ENCODE measurements around the gene ALG11. TPM values are rescaled to one million over a fixed set of nuclear protein-coding genes. Genes with fewer than 3 reads are reported as not detected.

Gene ALG11
- total and polyA plus RNA-seq, 2 experiments from 2014 or later = 36.9 to 40.1 TPM

- peaks cover 24% of the 10 kb centered on the region for H3K36me3 ChIP-seq (ENCODE audit: insufficient read depth)
- TF ChIP-seq STAT1 (IDR thresholded peaks at IDR 0.05; ENCODE audit: unreplicated experiment) (no peak), ZNF114 (CRISPR knock-in tag; IDR thresholded peaks at IDR 0.05) (no peak), ZNF331 (CRISPR knock-in tag; IDR thresholded peaks at IDR 0.05; ENCODE audit: low read depth) (no peak), EZH2 (IDR thresholded peaks at IDR 0.05; ENCODE audit: low read depth, unreplicated experiment) (no peak)
- TF ChIP-seq, protein P1, sequence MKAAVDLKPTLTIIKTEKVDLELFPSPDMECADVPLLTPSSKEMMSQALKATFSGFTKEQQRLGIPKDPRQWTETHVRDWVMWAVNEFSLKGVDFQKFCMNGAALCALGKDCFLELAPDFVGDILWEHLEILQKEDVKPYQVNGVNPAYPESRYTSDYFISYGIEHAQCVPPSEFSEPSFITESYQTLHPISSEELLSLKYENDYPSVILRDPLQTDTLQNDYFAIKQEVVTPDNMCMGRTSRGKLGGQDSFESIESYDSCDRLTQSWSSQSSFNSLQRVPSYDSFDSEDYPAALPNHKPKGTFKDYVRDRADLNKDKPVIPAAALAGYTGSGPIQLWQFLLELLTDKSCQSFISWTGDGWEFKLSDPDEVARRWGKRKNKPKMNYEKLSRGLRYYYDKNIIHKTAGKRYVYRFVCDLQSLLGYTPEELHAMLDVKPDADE (IDR thresholded peaks at IDR 0.05) = no peak
- peaks cover 18% of the 10 kb centered on the region for H4K20me1 ChIP-seq (replicated peaks; ENCODE audit: insufficient read depth)
- H3K79me2 ChIP-seq (replicated peaks; ENCODE audit: insufficient read depth) = peaks cover 45% of the 10 kb centered on the region
- Mint-ChIP-seq H3K27me3 (ENCODE audit: insufficient read depth, low read depth, poor library complexity) (no peaks in the 10 kb centered on the region), H3K27ac (no peak overlapping the region), H3K9me3 (peaks cover 7% of the 10 kb centered on the region), H3K4me1 (no peaks in the 10 kb centered on the region), H3K36me3 (ENCODE audit: low read depth) (peaks cover 86% of the 10 kb centered on the region), H3K4me3 (no peak overlapping the region)
- no peaks in the 10 kb centered on the region for H3F3A ChIP-seq (replicated peaks; ENCODE audit: low read depth)
- DNase-seq (ENCODE audit: low spot score) (no peak), ATAC-seq (no peak)
- no peak overlapping the region for H2AFZ ChIP-seq
- no peaks in the 10 kb centered on the region for H3K27me3 ChIP-seq (ENCODE audit: insufficient read depth)
- H3K27ac ChIP-seq (ENCODE audit: low read depth) = no peak overlapping the region
- H3K4me1 ChIP-seq (ENCODE audit: insufficient read depth) = no peaks in the 10 kb centered on the region
- H3K4me3 ChIP-seq = no peak overlapping the region
- no peaks in the 10 kb centered on the region for H3K9me2 ChIP-seq (ENCODE audit: insufficient read depth)
- no peak overlapping the region for H3K4me2 ChIP-seq
These were observed 8.0 kb downstream of the ALG11 start for GRCh38 chr13:52020191-52020590.

GRCh38 chr13:52022356-52022755, 10.2 kb downstream of the ALG11 start:
- TF ChIP-seq, protein P2, sequence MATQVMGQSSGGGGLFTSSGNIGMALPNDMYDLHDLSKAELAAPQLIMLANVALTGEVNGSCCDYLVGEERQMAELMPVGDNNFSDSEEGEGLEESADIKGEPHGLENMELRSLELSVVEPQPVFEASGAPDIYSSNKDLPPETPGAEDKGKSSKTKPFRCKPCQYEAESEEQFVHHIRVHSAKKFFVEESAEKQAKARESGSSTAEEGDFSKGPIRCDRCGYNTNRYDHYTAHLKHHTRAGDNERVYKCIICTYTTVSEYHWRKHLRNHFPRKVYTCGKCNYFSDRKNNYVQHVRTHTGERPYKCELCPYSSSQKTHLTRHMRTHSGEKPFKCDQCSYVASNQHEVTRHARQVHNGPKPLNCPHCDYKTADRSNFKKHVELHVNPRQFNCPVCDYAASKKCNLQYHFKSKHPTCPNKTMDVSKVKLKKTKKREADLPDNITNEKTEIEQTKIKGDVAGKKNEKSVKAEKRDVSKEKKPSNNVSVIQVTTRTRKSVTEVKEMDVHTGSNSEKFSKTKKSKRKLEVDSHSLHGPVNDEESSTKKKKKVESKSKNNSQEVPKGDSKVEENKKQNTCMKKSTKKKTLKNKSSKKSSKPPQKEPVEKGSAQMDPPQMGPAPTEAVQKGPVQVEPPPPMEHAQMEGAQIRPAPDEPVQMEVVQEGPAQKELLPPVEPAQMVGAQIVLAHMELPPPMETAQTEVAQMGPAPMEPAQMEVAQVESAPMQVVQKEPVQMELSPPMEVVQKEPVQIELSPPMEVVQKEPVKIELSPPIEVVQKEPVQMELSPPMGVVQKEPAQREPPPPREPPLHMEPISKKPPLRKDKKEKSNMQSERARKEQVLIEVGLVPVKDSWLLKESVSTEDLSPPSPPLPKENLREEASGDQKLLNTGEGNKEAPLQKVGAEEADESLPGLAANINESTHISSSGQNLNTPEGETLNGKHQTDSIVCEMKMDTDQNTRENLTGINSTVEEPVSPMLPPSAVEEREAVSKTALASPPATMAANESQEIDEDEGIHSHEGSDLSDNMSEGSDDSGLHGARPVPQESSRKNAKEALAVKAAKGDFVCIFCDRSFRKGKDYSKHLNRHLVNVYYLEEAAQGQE (IDR thresholded peaks at IDR 0.05; ENCODE audit: unreplicated experiment) = no peak
- TF ChIP-seq ZNF114 (CRISPR knock-in tag; IDR thresholded peaks at IDR 0.05) = no peak
- TF ChIP-seq, protein P1 (IDR thresholded peaks at IDR 0.05) = no peak
- Histone ChIP-seq H4K20me1 (replicated peaks; ENCODE audit: insufficient read depth) (peaks cover 12% of the 10 kb centered on the region), H3K4me2 (no peak overlapping the region), H3K27ac (ENCODE audit: low read depth) (no peak overlapping the region), H2AFZ (no peak overlapping the region), H3K4me3 (no peak overlapping the region), H3K4me1 (ENCODE audit: insufficient read depth) (no peaks in the 10 kb centered on the region), H3K79me2 (replicated peaks; ENCODE audit: insufficient read depth) (peaks cover 38% of the 10 kb centered on the region), H3K27me3 (ENCODE audit: insufficient read depth) (no peaks in the 10 kb centered on the region), H3K36me3 (ENCODE audit: insufficient read depth) (peaks cover 26% of the 10 kb centered on the region), H3F3A (replicated peaks; ENCODE audit: low read depth) (no peaks in the 10 kb centered on the region), H3K9me2 (ENCODE audit: insufficient read depth) (no peaks in the 10 kb centered on the region)
- peaks cover 9% of the 10 kb centered on the region; the same call in 1 of the 3 replicates for H3K9me3 Mint-ChIP-seq
- no peak for ATAC-seq
- H3K27me3 Mint-ChIP-seq (ENCODE audit: insufficient read depth, low read depth, poor library complexity) = peaks cover 1% of the 10 kb centered on the region
- no peak for DNase-seq (ENCODE audit: low spot score)
- H3K4me3 Mint-ChIP-seq = no peak overlapping the region
- H3K36me3 Mint-ChIP-seq (ENCODE audit: low read depth) = peaks cover 86% of the 10 kb centered on the region
- H3K4me1 Mint-ChIP-seq = no peaks in the 10 kb centered on the region
- no peak overlapping the region for H3K27ac Mint-ChIP-seq
